Effector CD4-positive, alpha-beta T cell (primary cell): ENCODE results near the gene GLIPR1L2.

Experiments
- DNase-seq: peaks from one replicate; pipeline ENCODE4 v3.0.0-alpha.2; 2020

The GLIPR1L2 gene

GRCh38 chr12:75479963-75480461 is 89.1 kb downstream of the GLIPR1L2 start:
- DNase-seq: no peak

- peak; percentile 60 for DNase-seq
Observed at GRCh38 chr12:75480469-75480949, 89.6 kb downstream of the GLIPR1L2 start, which contains the start of gene GLIPR1. GLIPR1 (plus strand) TSS chr12:75480755; CDS start chr12:75480881, 126 bp downstream.

- no peak for DNase-seq
Observed at GRCh38 chr12:75481013-75481705, 90.3 kb downstream of the GLIPR1L2 start.

- DNase-seq: no peak
Observed at GRCh38 chr12:75481774-75482173, 90.9 kb downstream of the GLIPR1L2 start.
